ENCODE measurements around the gene ANKRD39. TPM values are rescaled to one million over a fixed set of nuclear protein-coding genes. Genes with fewer than 3 reads are reported as not detected.

Gene ANKRD39
- total and polyA plus RNA-seq, 4 donors, result 4.7 to 22.7 (median 10.7) TPM

Small RNA genes lying within 50 kb of the gene (small RNA-seq; reads per million reads assigned to genes)
- gene MIR3127, result not detected

Other genes starting within 250 kb of the ANKRD39 start
- 10 to 100 TPM; 27.2 to 30.5 TPM for gene KANSL3, start 219.7 kb downstream of the ANKRD39 start, total RNA-seq
- gene KANSL3, start 219.7 kb downstream of the ANKRD39 start, polyA plus RNA-seq, result 1 to 10 TPM; 8.3 to 10.0 TPM
- gene FER1L5, start 215.3 kb downstream of the ANKRD39 start, total RNA-seq, result under 1 TPM in 1 of 2 donors, not detected in 1; under 0.01 TPM
- not detected for gene FER1L5, start 215.3 kb downstream of the ANKRD39 start, polyA plus RNA-seq
- 10 to 100 TPM; 12.0 to 15.1 TPM for gene LMAN2L, start 118.0 kb downstream of the ANKRD39 start, total RNA-seq
- 10 to 100 TPM in 1 of 2 donors, 1 to 10 TPM in 1; 6.4 to 12.6 TPM for gene LMAN2L, start 118.0 kb downstream of the ANKRD39 start, polyA plus RNA-seq
- 1 to 10 TPM; 1.9 to 2.2 TPM for gene CNNM4, start 97.1 kb downstream of the ANKRD39 start, total RNA-seq
- gene CNNM4, start 97.1 kb downstream of the ANKRD39 start, polyA plus RNA-seq, result 1 to 10 TPM in 1 of 2 donors, under 1 TPM in 1; 0.82 to 2.3 TPM
- 10 to 100 TPM; 17.0 to 19.8 TPM for gene CNNM3, start 41.7 kb downstream of the ANKRD39 start, total RNA-seq
- 10 to 100 TPM; 10.0 to 15.2 TPM for gene CNNM3, start 41.7 kb downstream of the ANKRD39 start, polyA plus RNA-seq
- 1 to 10 TPM; 1.4 to 4.2 TPM for gene ANKRD23, start 14.0 kb downstream of the ANKRD39 start, total RNA-seq
- gene ANKRD23, start 14.0 kb downstream of the ANKRD39 start, polyA plus RNA-seq, result 1 to 10 TPM in 1 of 2 donors, under 1 TPM in 1; 0.82 to 2.4 TPM
- 10 to 100 TPM; 13.3 to 23.2 TPM for gene SEMA4C, start 12.1 kb upstream of the ANKRD39 start, total RNA-seq
- gene SEMA4C, start 12.1 kb upstream of the ANKRD39 start, polyA plus RNA-seq, result 10 to 100 TPM in 1 of 2 donors, 1 to 10 TPM in 1; 3.7 to 13.0 TPM
- 10 to 100 TPM in 1 of 2 donors, not detected in 1; 27.3 TPM for gene FAM178B, start 128.6 kb upstream of the ANKRD39 start, total RNA-seq
- not detected for gene FAM178B, start 128.6 kb upstream of the ANKRD39 start, polyA plus RNA-seq
- 1 to 10 TPM; 1.5 to 4.1 TPM for gene FAHD2B, start 236.9 kb upstream of the ANKRD39 start, total RNA-seq
- gene FAHD2B, start 236.9 kb upstream of the ANKRD39 start, polyA plus RNA-seq, result 1 to 10 TPM; 1.2 to 2.9 TPM